Subcutaneous abdominal adipose tissue (tissue), 5 donors: ENCODE measurements around the gene NREP.

Source experiments
- H3K27ac ChIP-seq: one replicate; pipeline ENCODE4 v1.7.0; 2013; ENCODE audit warnings: low read depth, mild to moderate bottlenecking, inconsistent platforms, low read length, moderate library complexity
- H3K27me3 ChIP-seq, 5 donors: one replicate each; pipeline ENCODE4 v1.7.0; 2013; ENCODE audit warnings: low read length in 5 of 5, inconsistent platforms in 1 of 5; ENCODE audit not compliant: control insufficient read depth in 5 of 5, insufficient read depth in 4 of 5
- H3K36me3 ChIP-seq, 5 donors: one replicate each; pipeline ENCODE4 v1.7.0; 2013; ENCODE audit warnings: low read length in 5 of 5; ENCODE audit not compliant: control insufficient read depth in 5 of 5, insufficient read depth in 5 of 5
- H3K4me1 ChIP-seq, 5 donors: one replicate each; pipeline ENCODE4 v1.7.0; 2013; ENCODE audit warnings: low read length in 5 of 5, mild to moderate bottlenecking in 3 of 5, moderate library complexity in 1 of 5; ENCODE audit not compliant: control insufficient read depth in 5 of 5, insufficient read depth in 5 of 5
- H3K4me3 ChIP-seq, 5 donors: one replicate each; pipeline ENCODE4 v1.7.0; 2013; ENCODE audit warnings: low read length in 5 of 5, low read depth in 1 of 5
- H3K9ac ChIP-seq, 5 donors: one replicate each; pipeline ENCODE4 v1.7.0; 2013; ENCODE audit warnings: low read length in 5 of 5, mild to moderate bottlenecking in 4 of 5, moderate library complexity in 3 of 5
- H3K9me3 ChIP-seq, 5 donors: one replicate each; pipeline ENCODE4 v1.7.0; 2013; ENCODE audit warnings: low read length in 5 of 5; ENCODE audit not compliant: control insufficient read depth in 5 of 5
- donor health status: healthy.
- donor health status: healthy.
- donor health status: healthy.
- donor health status: healthy.
- donor health status: healthy.

Gene NREP

DNA sequence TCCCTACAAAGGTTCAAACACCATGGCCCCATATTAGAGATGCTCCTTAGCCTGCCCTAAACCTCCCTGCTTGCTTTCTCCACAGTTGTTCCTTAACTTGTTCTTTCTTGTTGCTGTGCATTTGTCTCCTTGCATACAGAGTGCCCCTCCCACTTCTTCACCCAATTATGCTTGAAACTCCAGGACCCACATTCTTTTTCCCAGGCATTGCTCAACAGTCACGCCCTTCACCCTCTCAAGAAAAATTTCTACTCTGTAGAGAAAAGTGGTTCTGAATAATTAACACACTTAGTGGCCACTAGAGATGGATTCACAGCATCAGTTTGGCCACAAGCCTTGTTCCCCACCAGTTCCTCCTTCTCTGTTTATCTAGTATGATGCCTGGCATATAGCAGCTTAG is 57.7 kb downstream of the NREP start:
- no peak overlapping the region for H3K4me3 ChIP-seq
- H3K9me3 ChIP-seq = no peaks in the 10 kb centered on the region
- H3K36me3 ChIP-seq = no peaks in the 10 kb centered on the region
- H3K4me1 ChIP-seq = peaks cover 0 to 6% (median 4%) of the 10 kb centered on the region in 5 donors
- H3K9ac ChIP-seq = no peak overlapping the region
- no peaks in the 10 kb centered on the region for H3K27me3 ChIP-seq
- H3K27ac ChIP-seq = no peak overlapping the region

DNA sequence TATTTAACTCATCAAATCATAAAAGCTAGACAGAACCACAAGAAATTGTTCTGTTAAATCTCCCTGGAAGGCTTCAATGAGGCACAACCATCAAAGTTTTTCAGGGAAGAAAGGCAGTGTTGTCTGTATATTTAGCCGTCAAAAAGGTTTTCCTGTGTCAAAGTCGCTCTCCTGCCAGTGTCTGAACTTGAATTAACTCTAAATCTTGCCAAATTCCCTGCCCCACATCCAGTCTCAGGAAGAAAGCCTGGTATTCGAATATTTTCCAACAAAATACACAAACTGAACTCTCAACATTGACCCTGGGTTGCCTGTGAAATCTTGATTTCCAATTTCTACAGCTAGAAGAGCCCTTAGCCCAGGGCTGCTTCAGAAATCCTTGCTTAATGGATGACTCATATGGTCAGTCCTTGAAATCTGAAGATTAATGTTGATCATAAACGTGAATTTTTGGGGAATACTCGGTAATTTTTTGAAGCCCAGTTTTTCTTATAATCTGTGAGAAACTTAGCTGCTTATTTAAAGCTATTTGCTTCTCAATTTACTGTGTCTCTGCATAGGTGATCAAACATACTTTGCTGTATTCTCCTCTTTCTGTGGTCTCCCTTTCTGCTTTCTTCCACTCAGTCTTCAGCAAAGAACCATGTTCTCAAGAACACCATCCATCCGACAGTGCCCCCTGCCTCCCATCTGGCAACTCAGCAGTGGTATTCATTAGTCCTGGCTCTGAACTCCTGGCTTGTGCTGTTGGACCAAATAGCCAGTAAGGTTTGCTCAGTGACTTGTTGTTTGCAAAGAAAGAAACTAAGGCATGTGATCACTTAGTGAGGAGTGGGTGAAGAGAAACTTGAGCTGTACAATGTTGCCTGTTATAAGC is 58.9 kb downstream of the NREP start:
- Histone ChIP-seq H3K9me3 (no peaks in the 10 kb centered on the region), H3K4me3 (no peak overlapping the region)

GRCh38 chr5:111697215-111697614 is 59.8 kb downstream of the NREP start:
- Histone ChIP-seq H3K9me3 (no peaks in the 10 kb centered on the region), H3K36me3 (no peaks in the 10 kb centered on the region), H3K27ac (no peak overlapping the region), H3K27me3 (no peaks in the 10 kb centered on the region), H3K4me3 (no peak overlapping the region), H3K9ac (no peak overlapping the region), H3K4me1 (peaks cover 0 to 6% (median 4%) of the 10 kb centered on the region in 5 donors)

More for the DNA sequence above, 58.9 kb downstream of the NREP start:
- Histone ChIP-seq H3K4me1 (peaks cover 0 to 6% (median 4%) of the 10 kb centered on the region in 5 donors), H3K36me3 (no peaks in the 10 kb centered on the region), H3K9ac (no peak overlapping the region), H3K27me3 (no peaks in the 10 kb centered on the region), H3K27ac (no peak overlapping the region)

- no peaks in the 10 kb centered on the region for H3K36me3 ChIP-seq
- H3K4me3 ChIP-seq = no peak overlapping the region
- H3K9me3 ChIP-seq = no peaks in the 10 kb centered on the region
- no peaks in the 10 kb centered on the region for H3K27me3 ChIP-seq
- no peak overlapping the region for H3K27ac ChIP-seq
- H3K9ac ChIP-seq = no peak overlapping the region
- peaks cover 0 to 6% (median 4%) of the 10 kb centered on the region in 5 donors for H3K4me1 ChIP-seq
Observed at GRCh38 chr5:111695991-111696390, 61.0 kb downstream of the NREP start.

DNA sequence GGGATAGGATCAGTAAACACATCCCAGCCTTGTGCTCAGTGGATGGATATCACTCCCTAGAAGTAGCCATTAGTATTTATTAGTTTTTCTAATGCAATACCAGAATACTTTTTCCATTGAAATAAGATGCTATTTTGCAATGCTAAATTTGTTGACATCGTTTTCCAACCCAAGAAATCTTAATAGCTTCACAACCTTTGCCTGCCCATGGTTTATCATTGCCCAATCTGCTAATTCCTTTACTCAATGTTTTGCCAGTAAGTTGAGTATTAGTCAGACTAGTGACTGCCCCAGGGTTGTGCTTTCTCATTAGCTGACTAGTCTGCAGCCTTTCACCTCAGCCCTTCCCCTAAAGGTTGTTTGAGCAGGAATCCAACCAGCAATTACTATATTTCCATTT is 62.9 kb downstream of the NREP start:
- Histone ChIP-seq H3K36me3 (no peaks in the 10 kb centered on the region), H3K27ac (no peak overlapping the region), H3K27me3 (no peaks in the 10 kb centered on the region), H3K9ac (no peak overlapping the region), H3K9me3 (no peaks in the 10 kb centered on the region), H3K4me1 (peaks cover 0 to 6% (median 4%) of the 10 kb centered on the region in 5 donors), H3K4me3 (no peak overlapping the region)

GRCh38 chr5:111691914-111692313 is 65.1 kb downstream of the NREP start:
- H3K27ac ChIP-seq = no peak overlapping the region

GRCh38 chr5:111691508-111691907 is 65.5 kb downstream of the NREP start:
- no peaks in the 10 kb centered on the region for H3K36me3 ChIP-seq
- no peaks in the 10 kb centered on the region for H3K27me3 ChIP-seq
- no peaks in the 10 kb centered on the region for H3K9me3 ChIP-seq
- no peak overlapping the region for H3K9ac ChIP-seq
- H3K4me3 ChIP-seq = no peak overlapping the region
- H3K4me1 ChIP-seq = peaks cover 0 to 6% (median 0%) of the 10 kb centered on the region in 5 donors
- H3K27ac ChIP-seq = no peak overlapping the region

More at GRCh38 chr5:111691914-111692313, 65.1 kb downstream of the NREP start:
- Histone ChIP-seq H3K27me3 (no peaks in the 10 kb centered on the region), H3K4me3 (no peak overlapping the region), H3K36me3 (no peaks in the 10 kb centered on the region), H3K9ac (no peak overlapping the region), H3K4me1 (peaks cover 0 to 6% (median 0%) of the 10 kb centered on the region in 5 donors), H3K9me3 (no peaks in the 10 kb centered on the region)

- Histone ChIP-seq H3K4me1 (peaks cover 0 to 3% (median 0%) of the 10 kb centered on the region in 5 donors), H3K4me3 (no peak overlapping the region), H3K27ac (no peak overlapping the region), H3K36me3 (no peaks in the 10 kb centered on the region), H3K27me3 (no peaks in the 10 kb centered on the region), H3K9me3 (no peaks in the 10 kb centered on the region), H3K9ac (no peak overlapping the region)
Observed at GRCh38 chr5:111689357-111689935, 67.5 kb downstream of the NREP start.

GRCh38 chr5:111685969-111686368 is 71.0 kb downstream of the NREP start:
- no peaks in the 10 kb centered on the region for H3K36me3 ChIP-seq
- no peaks in the 10 kb centered on the region for H3K9me3 ChIP-seq
- H3K27ac ChIP-seq = no peak overlapping the region
- no peak overlapping the region for H3K9ac ChIP-seq
- H3K4me3 ChIP-seq = no peak overlapping the region
- peaks cover 6 to 14% (median 13%) of the 10 kb centered on the region in 5 donors for H3K4me1 ChIP-seq
- no peaks in the 10 kb centered on the region for H3K27me3 ChIP-seq

GRCh38 chr5:111682641-111683040 is 74.4 kb downstream of the NREP start:
- Histone ChIP-seq H3K9me3 (no peaks in the 10 kb centered on the region), H3K27me3 (no peaks in the 10 kb centered on the region), H3K4me1 (peaks cover 6 to 21% (median 20%) of the 10 kb centered on the region in 5 donors), H3K36me3 (no peaks in the 10 kb centered on the region), H3K9ac (no peak overlapping the region), H3K27ac (no peak overlapping the region), H3K4me3 (no peak overlapping the region)
